HL-60 (cell line): Measurements from ENCODE around the gene PDE8A.

Source experiments
- DNase-seq, 2 experiments: peaks; one replicate each; pipeline ENCODE4 v3.0.0-alpha.2; 2010 to 2020; ENCODE audit warnings: low read depth in 1 of 2, low spot score in 1 of 2
- H3K27ac ChIP-seq: fragments of 250-450 bp; sonication (Bioruptor Pico); replicated peaks from 2 replicates; pipeline ENCODE4 v1.5.1; 2020; ENCODE audit warnings: mild to moderate bottlenecking, moderate library complexity
- H3K27me3 ChIP-seq: fragments of 250-450 bp; sonication (Bioruptor Pico); 2 replicates; pipeline ENCODE4 v1.5.1; 2021; ENCODE audit warnings: mild to moderate bottlenecking, moderate library complexity; ENCODE audit not compliant: insufficient read depth, poor library complexity, severe bottlenecking
- H3K4me3 ChIP-seq: replicated peaks from 2 replicates; pipeline ENCODE4 v1.5.1; 2011; ENCODE audit warnings: mild to moderate bottlenecking, control low read depth, low read length; ENCODE audit not compliant: insufficient read depth
- CTCF ChIP-seq: IDR thresholded peaks from one replicate; pipeline ENCODE4 v1.5.1; 2011; ENCODE audit warnings: low read length, control low read depth, inconsistent platforms; ENCODE audit not compliant: insufficient read depth
- GABPA ChIP-seq: IDR thresholded peaks from 2 replicates; pipeline ENCODE4 v1.6.1; 2012; ENCODE audit warnings: low read depth
- POLR2AphosphoS5 ChIP-seq: IDR thresholded peaks from 2 replicates; pipeline ENCODE4 v1.6.1; 2012; ENCODE audit warnings: low read depth
- REST ChIP-seq: IDR thresholded peaks from 2 replicates; pipeline ENCODE4 v1.6.1; 2012; ENCODE audit warnings: low read depth; ENCODE audit not compliant: insufficient replicate concordance
- SPI1 ChIP-seq: IDR thresholded peaks from 2 replicates; pipeline ENCODE4 v1.6.1; 2012; ENCODE audit warnings: low read depth, mild to moderate bottlenecking, borderline replicate concordance

Gene PDE8A

GRCh38 chr15:84955089-84955848, 26.4 kb upstream of the PDE8A start:
- TF ChIP-seq SPI1, result 0 out of 2 replicates have a peak, but pooled peaks have one; percentile 23
- peak; percentile 50 for TF ChIP-seq CTCF
- no peak for TF ChIP-seq GABPA
- DNase-seq, result peak; percentile 8 to 51
- Histone ChIP-seq H3K4me3 (no peak overlapping the region), H3K27me3 (no peaks in the 10 kb centered on the region), H3K27ac (no peak overlapping the region)

DNA sequence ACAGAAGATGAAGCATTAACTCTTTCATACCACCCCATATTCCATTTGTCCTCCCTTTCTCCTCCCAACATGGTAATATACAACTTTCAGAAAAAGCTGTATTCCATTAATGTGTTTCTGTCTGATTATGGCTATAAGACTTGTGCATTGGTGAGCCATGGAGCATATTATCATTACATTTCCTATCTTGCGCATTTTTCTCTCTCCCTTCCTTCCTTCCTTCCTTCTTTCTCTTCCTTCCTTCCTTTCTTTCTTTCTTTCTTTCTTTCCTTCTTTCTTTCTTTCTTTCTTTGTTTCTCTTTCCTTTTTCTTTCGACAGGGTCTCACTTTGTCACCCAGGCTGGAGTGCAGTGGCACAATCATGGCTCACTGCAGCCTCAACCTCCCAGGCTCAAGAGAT, 25.5 kb upstream of the PDE8A start:
- Histone ChIP-seq H3K27ac (no peak overlapping the region), H3K27me3 (no peaks in the 10 kb centered on the region), H3K4me3 (no peak overlapping the region)
- DNase-seq, result no peak
- TF ChIP-seq REST (no peak), POLR2AphosphoS5 (no peak), CTCF (no peak), GABPA (no peak), SPI1 (no peak)

- Histone ChIP-seq H3K27ac (no peak overlapping the region), H3K4me3 (no peak overlapping the region), H3K27me3 (no peaks in the 10 kb centered on the region)
- DNase-seq, result no peak
- TF ChIP-seq CTCF (no peak), REST (no peak), SPI1 (no peak), POLR2AphosphoS5 (no peak), GABPA (no peak)
These were observed 21.1 kb upstream of the PDE8A start for GRCh38 chr15:84960391-84961113.
